NCI-H748 (cell line): Measurements from ENCODE around the gene ARL6IP5.

Experiments
- DNase-seq: peaks from one replicate; lab custom pipeline; 2025; ENCODE audit not compliant: unreplicated experiment; lab: John Stamatoyannopoulos, UW

The ARL6IP5 gene

DNA sequence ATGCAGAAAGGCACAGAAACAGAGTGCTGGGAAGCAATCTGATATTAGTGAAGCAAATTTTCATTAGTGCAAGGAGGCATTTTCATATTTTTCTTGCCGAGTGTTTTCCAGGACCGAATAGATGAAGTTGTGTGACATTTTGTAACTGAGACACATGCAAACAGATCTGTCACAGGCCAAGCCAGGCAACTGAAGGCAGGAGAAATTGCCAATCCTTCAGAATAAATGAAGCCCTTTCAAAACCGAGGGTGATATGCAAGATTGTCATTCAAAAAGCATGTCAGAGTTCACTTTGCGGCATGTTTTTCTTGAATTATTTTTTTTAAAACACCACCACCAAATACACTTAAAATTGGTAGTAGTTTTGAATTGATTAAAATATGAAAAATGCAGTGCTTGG lies 31.4 kb downstream of the ARL6IP5 start:
- no peak for DNase-seq

GRCh38 chr3:69116897-69117296 lies 32.2 kb downstream of the ARL6IP5 start:
- peak; percentile 51 for DNase-seq

DNA sequence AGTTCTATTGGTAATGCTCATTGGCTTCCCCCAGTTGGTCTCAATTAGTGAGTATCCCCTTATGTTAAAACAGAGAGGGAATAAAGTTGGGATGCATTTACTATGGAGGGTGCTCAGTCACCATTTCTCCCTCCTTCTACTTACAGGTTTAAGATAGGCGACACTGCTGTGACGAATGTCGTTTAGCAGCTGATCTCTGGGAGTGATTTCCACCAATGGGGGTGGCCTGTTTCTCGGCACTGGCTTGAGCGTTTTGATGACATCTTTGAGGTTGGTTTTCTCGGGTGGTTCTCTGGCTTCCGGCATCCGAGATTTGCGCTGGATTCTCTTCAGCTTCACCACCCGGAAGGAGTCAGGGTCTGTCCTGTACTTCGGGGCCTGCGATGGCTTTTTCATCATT lies 33.8 kb downstream of the ARL6IP5 start:
- DNase-seq = no peak

DNA sequence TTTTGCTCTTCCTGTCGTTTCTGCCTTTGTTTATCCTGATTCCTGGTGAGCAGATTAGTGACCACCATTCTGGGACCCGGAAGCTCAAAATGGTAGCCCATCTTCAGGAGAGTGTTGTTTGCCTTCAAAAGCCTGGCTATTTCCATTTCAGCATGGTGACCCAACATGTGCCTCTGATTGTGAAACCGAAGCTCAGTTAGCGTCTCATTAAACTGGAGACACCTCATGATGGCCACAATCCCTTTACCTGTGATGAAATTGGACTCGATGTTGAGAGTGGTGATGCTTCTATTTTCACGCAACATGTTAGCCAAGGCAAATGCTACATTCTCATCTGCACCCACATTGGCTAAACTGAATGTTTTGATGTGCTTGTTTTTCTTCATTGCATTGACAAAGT lies 34.4 kb downstream of the ARL6IP5 start:
- DNase-seq = no peak

DNA sequence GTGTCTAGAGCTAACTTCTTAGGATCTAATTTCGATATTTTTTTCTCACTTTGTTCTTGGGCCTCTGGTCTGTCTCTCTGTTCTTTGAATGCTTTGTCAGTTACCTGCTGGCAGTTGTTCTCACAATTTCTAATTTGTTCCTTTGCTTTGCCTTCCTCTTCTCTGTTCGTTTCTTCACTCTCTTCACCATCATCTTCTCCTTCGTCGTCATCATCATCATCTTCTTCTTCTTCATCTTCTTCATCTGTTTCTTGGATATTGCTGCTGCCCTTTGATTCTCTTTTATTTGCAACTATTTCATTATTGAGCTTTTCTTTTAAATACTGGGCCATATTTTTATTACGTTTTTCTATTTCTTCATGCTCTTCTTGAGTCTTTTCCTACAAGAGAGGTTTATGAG lies 34.9 kb downstream of the ARL6IP5 start:
- DNase-seq = no peak

DNA sequence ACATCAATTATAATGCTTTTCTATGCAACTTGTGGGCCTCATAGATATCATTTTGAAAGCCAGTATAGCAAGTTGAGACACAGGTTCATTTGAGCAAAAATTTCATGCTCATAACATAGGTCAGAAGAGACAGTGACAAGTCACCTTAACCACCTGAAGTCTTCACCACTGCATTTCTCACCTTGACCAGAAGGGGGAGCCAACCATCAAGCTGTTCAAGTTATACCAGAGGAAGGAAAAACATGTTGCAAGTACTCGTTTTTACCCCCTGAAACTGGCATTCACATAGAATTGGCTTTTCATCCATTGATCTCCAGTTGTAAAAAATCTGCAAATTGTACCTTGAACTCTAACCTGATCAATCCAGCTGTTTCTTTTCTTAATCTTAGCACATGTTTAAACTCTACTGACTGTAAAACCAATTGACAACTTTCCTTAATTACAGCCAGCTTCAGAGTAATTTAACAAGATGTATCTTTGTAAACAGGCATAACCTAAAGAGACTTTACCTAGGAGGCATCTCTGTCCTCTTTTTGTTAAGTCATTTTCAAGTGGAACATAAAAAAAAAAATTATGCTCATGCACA lies 36.2 kb downstream of the ARL6IP5 start:
- peak; percentile 64 for DNase-seq

DNA sequence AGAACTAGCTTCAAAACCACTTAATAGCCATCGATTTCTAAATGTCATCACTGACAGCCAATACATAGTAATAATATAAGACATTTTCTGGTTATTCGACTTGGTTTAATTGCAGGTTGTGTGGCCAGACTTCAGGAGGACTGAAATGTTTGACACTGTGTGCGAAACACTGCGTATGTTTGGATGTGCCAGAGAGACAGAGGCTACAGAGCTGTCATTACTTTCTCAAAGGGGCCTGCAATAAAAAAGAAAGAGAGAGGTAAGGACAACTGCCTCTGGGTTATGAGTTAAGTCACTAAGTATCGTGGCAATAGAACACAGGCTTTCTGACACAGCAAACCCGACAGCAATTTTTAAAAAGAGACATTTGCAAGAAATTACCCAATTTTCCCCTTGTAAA lies 36.8 kb downstream of the ARL6IP5 start:
- DNase-seq = no peak

DNA sequence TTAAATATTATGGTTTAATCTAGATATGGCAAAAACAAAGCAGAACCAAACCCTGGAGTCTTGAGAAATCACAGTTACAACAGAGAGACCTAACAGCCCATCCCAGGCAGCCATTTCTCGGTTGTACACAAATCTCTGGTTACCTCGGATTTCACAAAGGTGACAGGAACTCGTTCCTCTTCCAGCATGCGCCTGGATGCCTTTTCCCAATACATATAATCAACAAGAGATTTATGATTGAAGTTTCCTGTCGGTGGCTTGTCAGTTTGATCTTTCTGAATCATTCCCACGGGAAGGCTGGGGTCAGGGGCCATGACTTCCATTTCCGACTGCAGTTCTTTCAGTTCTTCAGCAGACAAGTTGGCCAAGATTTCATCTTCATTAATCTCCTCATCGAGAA lies 37.2 kb downstream of the ARL6IP5 start:
- DNase-seq = no peak

GRCh38 chr3:69122403-69122802 lies 37.7 kb downstream of the ARL6IP5 start, which contains the start of gene LMOD3:
LMOD3 (minus strand) TSS chr3:69122595; CDS start chr3:69122386, 209 bp downstream.
- DNase-seq = no peak

- DNase-seq = no peak
These were observed 41.5 kb downstream of the ARL6IP5 start for GRCh38 chr3:69126216-69126615.

- DNase-seq = no peak
These were observed 42.3 kb downstream of the ARL6IP5 start for GRCh38 chr3:69126999-69127398.

DNA sequence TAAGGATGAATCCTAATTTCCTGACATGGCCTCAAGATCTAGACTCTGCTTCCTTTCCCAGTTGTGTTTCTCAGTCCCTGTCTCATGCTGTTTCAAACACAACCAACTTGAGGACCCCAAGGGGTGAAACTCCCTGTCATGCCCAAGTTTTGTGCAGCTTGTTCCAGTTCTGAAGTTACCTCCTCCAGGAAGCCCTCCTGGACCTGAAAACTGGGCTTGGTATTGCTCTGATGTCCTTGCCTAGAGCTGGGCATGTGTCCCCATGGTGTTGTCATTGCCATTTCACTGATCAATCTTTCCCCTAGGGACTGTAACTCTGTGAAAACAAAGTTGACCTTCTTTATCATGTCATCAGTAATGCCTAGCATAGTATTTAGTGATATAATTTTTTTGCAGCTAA lies 43.8 kb downstream of the ARL6IP5 start:
- no peak for DNase-seq

DNA sequence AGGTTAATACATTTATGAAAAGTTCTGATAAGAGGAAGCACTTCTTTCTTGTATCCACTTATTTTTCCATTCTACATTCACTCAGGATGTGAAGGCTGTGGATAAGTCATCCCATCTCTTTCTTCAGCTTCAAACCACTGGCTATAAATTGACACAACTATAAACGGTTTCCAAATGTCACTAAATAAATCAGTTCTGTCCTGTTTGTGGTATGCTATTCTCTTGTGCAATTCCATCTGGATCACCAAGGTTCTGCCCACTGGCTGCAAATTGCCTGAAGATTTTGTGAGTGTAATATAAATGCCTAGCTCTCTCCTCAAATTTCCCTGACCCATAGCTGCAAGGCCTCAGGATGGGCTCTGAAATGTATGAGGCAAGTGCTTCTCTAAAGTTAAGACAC lies 44.8 kb downstream of the ARL6IP5 start:
- DNase-seq = no peak

GRCh38 chr3:69130689-69131088 lies 46.0 kb downstream of the ARL6IP5 start:
- DNase-seq = no peak

DNA sequence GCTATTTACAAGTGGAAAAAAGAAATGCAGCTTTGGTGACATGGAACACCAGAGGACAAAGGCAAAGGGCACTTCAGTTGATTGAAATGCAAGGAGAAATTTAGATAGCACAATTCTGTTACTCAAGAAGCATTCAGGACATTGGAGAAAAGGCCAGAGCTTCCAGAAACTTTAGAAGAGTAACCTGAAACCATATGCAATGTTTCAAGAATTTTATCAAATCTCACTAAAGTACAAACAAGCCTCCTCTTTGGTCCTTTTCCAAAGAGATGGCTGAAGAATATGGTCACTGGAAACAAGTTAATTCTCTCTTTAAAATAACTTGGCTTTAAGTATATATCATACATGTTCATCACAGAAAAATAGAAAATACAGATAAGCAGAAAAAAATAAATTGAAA lies 52.3 kb downstream of the ARL6IP5 start:
- DNase-seq = no peak

DNA sequence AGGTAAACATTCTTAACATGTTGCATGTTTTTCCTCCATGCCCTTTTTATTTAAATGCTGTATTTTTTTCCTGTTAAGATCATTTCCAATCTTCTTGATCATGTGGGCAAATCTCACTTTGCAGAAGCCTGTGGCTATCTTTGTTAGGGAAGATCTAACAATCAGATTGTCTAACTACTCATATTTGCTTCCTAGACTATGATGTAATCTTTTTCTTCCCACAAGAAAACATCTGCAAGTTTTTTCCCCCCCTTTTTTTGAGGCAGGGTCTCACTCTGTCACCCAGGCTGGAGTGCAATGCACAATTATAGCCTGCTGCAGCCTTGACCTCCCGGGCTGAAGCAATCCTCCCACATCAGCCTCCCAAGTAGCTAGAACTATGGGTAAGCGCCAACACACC lies 52.7 kb downstream of the ARL6IP5 start:
- DNase-seq = no peak

DNA sequence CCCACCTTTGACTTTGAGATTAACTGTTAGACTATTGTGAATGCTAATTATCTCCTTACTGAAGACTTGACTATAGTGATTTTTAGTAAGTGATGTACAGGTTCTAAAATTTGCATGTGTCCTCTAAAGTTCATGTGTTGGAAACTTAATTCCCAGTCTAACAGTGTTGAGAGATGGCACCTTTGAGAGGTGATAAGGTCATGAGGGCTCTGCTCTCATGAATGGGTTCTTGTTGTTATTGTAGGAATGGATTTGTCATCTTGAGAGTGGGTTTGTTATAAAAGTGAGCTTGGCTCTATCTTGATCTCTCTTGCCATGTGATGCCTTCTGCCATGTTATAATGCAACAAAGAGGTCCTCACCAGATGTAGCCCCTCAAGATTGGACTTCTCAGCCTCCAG lies 56.6 kb downstream of the ARL6IP5 start:
- DNase-seq = no peak

- DNase-seq = no peak
These were observed 57.4 kb downstream of the ARL6IP5 start for GRCh38 chr3:69142090-69142489.

GRCh38 chr3:69142797-69143454 lies 58.2 kb downstream of the ARL6IP5 start:
- DNase-seq = no peak

DNA sequence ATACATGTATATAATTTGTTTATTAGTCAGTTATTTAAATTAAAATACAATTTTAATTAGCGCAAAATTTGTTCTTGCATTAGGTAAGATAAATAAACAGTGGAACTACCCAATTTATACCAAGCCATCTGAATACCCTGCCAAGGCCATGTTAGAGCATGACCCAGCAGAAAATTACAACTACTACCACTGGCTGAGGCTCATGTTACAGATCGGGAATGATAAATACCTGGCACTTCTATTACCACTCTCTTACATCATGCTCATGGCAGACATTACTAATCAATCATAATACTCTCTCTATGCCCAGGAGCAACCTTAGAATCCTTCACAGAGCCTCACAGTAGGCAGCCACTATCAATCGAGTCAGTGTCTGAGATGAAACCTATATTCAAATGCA lies 58.9 kb downstream of the ARL6IP5 start:
- peak; percentile 44 for DNase-seq

DNA sequence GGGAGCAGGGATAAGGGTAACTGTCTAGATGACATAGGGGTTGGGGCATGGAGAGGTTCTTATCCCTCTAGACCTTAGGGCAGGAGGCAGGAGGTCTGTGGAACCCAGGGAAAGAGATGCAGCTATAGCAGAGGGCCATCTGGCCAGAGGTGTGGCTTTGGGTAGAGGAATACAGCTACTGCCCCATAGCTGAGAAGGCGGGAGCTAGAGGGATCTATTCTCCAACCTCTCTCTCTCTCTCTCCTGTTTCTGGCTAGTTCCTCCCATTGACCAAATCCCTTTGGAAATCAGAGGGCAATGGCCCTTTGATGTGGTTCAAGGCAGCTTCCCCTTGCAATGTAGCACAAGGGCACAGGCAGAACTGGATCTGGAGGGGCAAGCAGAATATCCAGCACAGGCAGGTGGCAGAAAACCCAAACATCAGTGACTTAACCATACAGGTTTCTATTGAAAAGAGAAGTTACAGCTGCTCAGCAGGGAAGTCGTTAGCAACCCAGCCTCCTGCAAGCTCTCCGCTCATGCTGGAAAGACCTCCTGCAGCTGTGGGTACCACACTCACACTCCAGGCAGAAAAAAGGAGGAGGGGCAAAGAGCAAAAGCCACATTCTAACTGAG lies 60.0 kb downstream of the ARL6IP5 start:
- peak; percentile 56 for DNase-seq

GRCh38 chr3:69145688-69146087 lies 61.0 kb downstream of the ARL6IP5 start:
- no peak for DNase-seq

- no peak for DNase-seq
These were observed 64.8 kb downstream of the ARL6IP5 start for GRCh38 chr3:69149586-69149985.
